ENCODE results near the gene RASGRF2. TPM values are rescaled to one million over a fixed set of nuclear protein-coding genes. Genes with fewer than 3 reads are reported as not detected.

Gene RASGRF2
- total and polyA plus RNA-seq, 2 of the 13 experiments (the other 11 are each of a cell fraction or from before 2014, with no cell fraction given) = 23.6 to 29.0 TPM

GRCh38 chr5:81006231-81006630, 46.1 kb downstream of the RASGRF2 start:
- in situ Hi-C loops (cut with HindIII; ENCODE audit: extremely low pct_ligation_motif_present, low pct_unique_long_range_greater_than_20kb) = no loop called here
- peaks cover 81% of the 10 kb centered on the region for H3K79me2 ChIP-seq (ENCODE audit: insufficient read depth, low read length)
- H3K27me3 ChIP-seq (ENCODE audit: control insufficient read depth in 1 of 2, insufficient read depth in 2 of 2, low read length in 2 of 2) = no peaks in the 10 kb centered on the region
- no TSS peak for BruUV-seq (replicated peaks)
- H3K4me3 ChIP-seq (replicated peaks in 1 of 3; ENCODE audit: insufficient read depth in 1 of 3, low read depth in 2 of 3, low read length in 3 of 3) = no peak overlapping the region
- peaks cover 13% of the 10 kb centered on the region for H3K4me1 ChIP-seq (ENCODE audit: insufficient read depth, low read length)
- DNase-seq (ENCODE audit: low spot score) (no peak), ATAC-seq (no peak), FAIRE-seq (no peak)
- H3K36me3 ChIP-seq (replicated peaks in 1 of 2; ENCODE audit: control insufficient read depth in 1 of 2, insufficient read depth in 2 of 2, low read length in 2 of 2) = peaks cover 9 to 14% of the 10 kb centered on the region in 2 experiments
- H4K20me1 ChIP-seq (ENCODE audit: insufficient read depth, low read length) = no peaks in the 10 kb centered on the region
- CTCF ChIA-PET (ENCODE audit: low intra/inter-chr PET ratio, low total read pairs) = no interaction called here
- POLR2A ChIA-PET = no interaction called here
- no peaks in the 10 kb centered on the region for H3K9me3 ChIP-seq (ENCODE audit: low read length)
- H3K27ac ChIP-seq (ENCODE audit: extremely low read length, insufficient read depth, low read length) = no peak overlapping the region
- H2AFZ ChIP-seq (ENCODE audit: low read length) = no peak overlapping the region
- no peak overlapping the region for H3K9ac ChIP-seq (ENCODE audit: insufficient read depth, low read depth, low read length)
- intact Hi-C loops (cut with micrococcal nuclease; ENCODE audit: unreplicated experiment) = no loop called here
- TF ChIP-seq MTERF4 (CRISPR knock-in tag; IDR thresholded peaks at IDR 0.05) = no peak
- TF ChIP-seq, protein P1, sequence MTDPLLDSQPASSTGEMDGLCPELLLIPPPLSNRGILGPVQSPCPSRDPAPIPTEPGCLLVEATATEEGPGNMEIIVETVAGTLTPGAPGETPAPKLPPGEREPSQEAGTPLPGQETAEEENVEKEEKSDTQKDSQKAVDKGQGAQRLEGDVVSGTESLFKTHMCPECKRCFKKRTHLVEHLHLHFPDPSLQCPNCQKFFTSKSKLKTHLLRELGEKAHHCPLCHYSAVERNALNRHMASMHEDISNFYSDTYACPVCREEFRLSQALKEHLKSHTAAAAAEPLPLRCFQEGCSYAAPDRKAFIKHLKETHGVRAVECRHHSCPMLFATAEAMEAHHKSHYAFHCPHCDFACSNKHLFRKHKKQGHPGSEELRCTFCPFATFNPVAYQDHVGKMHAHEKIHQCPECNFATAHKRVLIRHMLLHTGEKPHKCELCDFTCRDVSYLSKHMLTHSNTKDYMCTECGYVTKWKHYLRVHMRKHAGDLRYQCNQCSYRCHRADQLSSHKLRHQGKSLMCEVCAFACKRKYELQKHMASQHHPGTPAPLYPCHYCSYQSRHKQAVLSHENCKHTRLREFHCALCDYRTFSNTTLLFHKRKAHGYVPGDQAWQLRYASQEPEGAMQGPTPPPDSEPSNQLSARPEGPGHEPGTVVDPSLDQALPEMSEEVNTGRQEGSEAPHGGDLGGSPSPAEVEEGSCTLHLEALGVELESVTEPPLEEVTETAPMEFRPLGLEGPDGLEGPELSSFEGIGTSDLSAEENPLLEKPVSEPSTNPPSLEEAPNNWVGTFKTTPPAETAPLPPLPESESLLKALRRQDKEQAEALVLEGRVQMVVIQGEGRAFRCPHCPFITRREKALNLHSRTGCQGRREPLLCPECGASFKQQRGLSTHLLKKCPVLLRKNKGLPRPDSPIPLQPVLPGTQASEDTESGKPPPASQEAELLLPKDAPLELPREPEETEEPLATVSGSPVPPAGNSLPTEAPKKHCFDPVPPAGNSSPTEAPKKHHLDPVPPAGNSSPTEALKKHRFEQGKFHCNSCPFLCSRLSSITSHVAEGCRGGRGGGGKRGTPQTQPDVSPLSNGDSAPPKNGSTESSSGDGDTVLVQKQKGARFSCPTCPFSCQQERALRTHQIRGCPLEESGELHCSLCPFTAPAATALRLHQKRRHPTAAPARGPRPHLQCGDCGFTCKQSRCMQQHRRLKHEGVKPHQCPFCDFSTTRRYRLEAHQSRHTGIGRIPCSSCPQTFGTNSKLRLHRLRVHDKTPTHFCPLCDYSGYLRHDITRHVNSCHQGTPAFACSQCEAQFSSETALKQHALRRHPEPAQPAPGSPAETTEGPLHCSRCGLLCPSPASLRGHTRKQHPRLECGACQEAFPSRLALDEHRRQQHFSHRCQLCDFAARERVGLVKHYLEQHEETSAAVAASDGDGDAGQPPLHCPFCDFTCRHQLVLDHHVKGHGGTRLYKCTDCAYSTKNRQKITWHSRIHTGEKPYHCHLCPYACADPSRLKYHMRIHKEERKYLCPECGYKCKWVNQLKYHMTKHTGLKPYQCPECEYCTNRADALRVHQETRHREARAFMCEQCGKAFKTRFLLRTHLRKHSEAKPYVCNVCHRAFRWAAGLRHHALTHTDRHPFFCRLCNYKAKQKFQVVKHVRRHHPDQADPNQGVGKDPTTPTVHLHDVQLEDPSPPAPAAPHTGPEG (CRISPR knock-in tag; IDR thresholded peaks at IDR 0.05) = no peak
- TF ChIP-seq MYNN (CRISPR knock-in tag; IDR thresholded peaks at IDR 0.05; ENCODE audit: low read depth) = no peak
- TF ChIP-seq MEIS1 (CRISPR knock-in tag; IDR thresholded peaks at IDR 0.05; ENCODE audit: borderline replicate concordance) = no peak
- TF ChIP-seq ZNF446 (CRISPR knock-in tag; IDR thresholded peaks at IDR 0.05) = no peak
- no peak for TF ChIP-seq TBL1XR1 (IDR thresholded peaks at IDR 0.05; ENCODE audit: borderline replicate concordance, low read length, partially characterized antibody)
- TF ChIP-seq ZFP36 (IDR thresholded peaks at IDR 0.05; ENCODE audit: borderline replicate concordance, low read depth, low read length, partially characterized antibody) = no peak
- TF ChIP-seq TEAD3 (CRISPR knock-in tag; optimal IDR thresholded peaks at IDR 0.05; ENCODE audit: borderline replicate concordance) = no peak
- TF ChIP-seq PHF21A (CRISPR knock-in tag; IDR thresholded peaks at IDR 0.05) = no peak
- TF ChIP-seq MAZ (IDR thresholded peaks at IDR 0.05; ENCODE audit: borderline replicate concordance, low read depth, low read length) = no peak
- no peak for TF ChIP-seq MAZ (CRISPR knock-in tag; IDR thresholded peaks at IDR 0.05; ENCODE audit: low read depth)
- TF ChIP-seq, protein P2, sequence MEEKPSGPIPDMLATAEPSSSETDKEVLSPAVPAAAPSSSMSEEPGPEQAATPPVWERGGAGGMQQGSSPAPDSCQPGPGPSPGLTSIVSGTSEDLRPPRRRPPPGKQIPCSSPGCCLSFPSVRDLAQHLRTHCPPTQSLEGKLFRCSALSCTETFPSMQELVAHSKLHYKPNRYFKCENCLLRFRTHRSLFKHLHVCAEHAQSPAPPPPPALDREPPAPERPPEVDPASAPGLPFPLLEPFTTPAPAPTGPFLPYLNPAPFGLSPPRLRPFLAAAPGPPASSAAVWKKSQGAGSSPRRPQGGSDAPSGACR (CRISPR knock-in tag; IDR thresholded peaks at IDR 0.05) = no peak
- H3K4me2 ChIP-seq (ENCODE audit: low read depth, low read length) = no peak overlapping the region

Data from HepG2 (cell line).